Inflammatory macrophage (primary cell): ENCODE data around the gene SF3B1.
"Not testable (repeated sequence)": the region's sequence is repeated elsewhere in the genome, so short reads cannot be mapped to it uniquely, and the experiment has no call there.

ENCODE experiments used
- DNase-seq, 2 donors: peaks; one replicate each; pipeline ENCODE4 v3.0.0-alpha.2; 2020 to 2022

The SF3B1 gene

GRCh38 chr2:197435598-197436420 lies 981 bp upstream of the SF3B1 start:
- no peak for DNase-seq

- no peak for DNase-seq
These were observed 919 bp downstream of the SF3B1 start for GRCh38 chr2:197433780-197434438.

GRCh38 chr2:197432527-197432926 lies 2.3 kb downstream of the SF3B1 start:
- DNase-seq = not testable (repeated sequence)

GRCh38 chr2:197431858-197432257 lies 3.0 kb downstream of the SF3B1 start:
- DNase-seq = no peak

- no peak for DNase-seq
These were observed 6.8 kb downstream of the SF3B1 start for GRCh38 chr2:197427986-197428385.

- DNase-seq = no peak
These were observed 7.9 kb downstream of the SF3B1 start for GRCh38 chr2:197426723-197427603.

- DNase-seq = no peak
These were observed 9.3 kb downstream of the SF3B1 start for GRCh38 chr2:197425550-197425949.

- DNase-seq = no peak
These were observed 11.5 kb downstream of the SF3B1 start for GRCh38 chr2:197423307-197423706.

- DNase-seq = no peak
These were observed 15.4 kb downstream of the SF3B1 start for GRCh38 chr2:197419438-197419837.

- no peak for DNase-seq
These were observed 18.6 kb downstream of the SF3B1 start for GRCh38 chr2:197416268-197416667.

GRCh38 chr2:197414515-197414914 lies 20.3 kb downstream of the SF3B1 start:
- DNase-seq = no peak

- DNase-seq = no peak
These were observed 20.8 kb downstream of the SF3B1 start for GRCh38 chr2:197414039-197414438.

- no peak for DNase-seq
These were observed 29.2 kb downstream of the SF3B1 start for GRCh38 chr2:197405582-197405981.

- no peak for DNase-seq
These were observed 34.8 kb downstream of the SF3B1 start for GRCh38 chr2:197399887-197400540.

GRCh38 chr2:197398913-197399312 lies 35.9 kb downstream of the SF3B1 start:
- no peak for DNase-seq

- DNase-seq = no peak
These were observed 43.6 kb downstream of the SF3B1 start for GRCh38 chr2:197391220-197391717.

- DNase-seq = no peak
These were observed 45.8 kb downstream of the SF3B1 start for GRCh38 chr2:197388866-197389587.

- DNase-seq = no peak
These were observed 47.6 kb downstream of the SF3B1 start for GRCh38 chr2:197387179-197387578.

GRCh38 chr2:197386242-197386641 lies 48.6 kb downstream of the SF3B1 start:
- no peak for DNase-seq

GRCh38 chr2:197383825-197384224 lies 51.0 kb downstream of the SF3B1 start:
- DNase-seq = no peak

- DNase-seq = no peak
These were observed 53.2 kb downstream of the SF3B1 start for GRCh38 chr2:197381641-197382040.

GRCh38 chr2:197379918-197380309 lies 54.9 kb downstream of the SF3B1 start:
- DNase-seq = not testable (repeated sequence)
